ENCODE data around the gene SLC28A2.
"Not testable (repeated sequence)": the region's sequence is repeated elsewhere in the genome, so short reads cannot be mapped to it uniquely, and the experiment has no call there.

SLC28A2 gene

DNA sequence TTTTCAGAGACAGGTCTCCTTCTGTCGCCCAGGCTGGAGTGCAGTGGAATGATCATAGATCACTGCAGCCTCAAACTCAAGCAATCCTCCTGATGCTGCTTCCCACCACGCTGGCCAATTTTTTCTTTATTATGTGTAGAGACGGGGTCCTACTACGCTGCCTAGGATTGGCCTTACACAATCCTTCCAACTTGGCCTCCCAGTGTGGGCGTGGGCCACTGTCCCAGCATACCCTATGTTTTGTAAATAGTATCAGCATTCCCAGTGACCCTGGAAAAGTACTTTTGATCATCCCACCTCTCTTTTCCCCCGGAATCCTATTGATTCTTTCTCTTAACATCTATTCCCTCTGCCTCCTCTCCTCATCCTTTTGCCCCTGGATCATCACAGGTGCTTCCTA is 36.9 kb downstream of the SLC28A2 start:
- Histone ChIP-seq H3K36me3 (ENCODE audit: control insufficient read depth, insufficient read depth, low read length) (no peaks in the 10 kb centered on the region), H3K4me1 (ENCODE audit: control insufficient read depth, insufficient read depth, low read length, poor library complexity, severe bottlenecking) (no peaks in the 10 kb centered on the region), H3K27ac (ENCODE audit: insufficient read depth, low read length, poor library complexity, severe bottlenecking) (no peak overlapping the region), H3K27me3 (replicated peaks; ENCODE audit: control insufficient read depth, insufficient read depth, low read length, poor library complexity, severe bottlenecking) (no peaks in the 10 kb centered on the region), H3K4me3 (ENCODE audit: insufficient read depth, low read depth, low read length, poor library complexity, severe bottlenecking) (no peak overlapping the region), H3K9me3 (ENCODE audit: control insufficient read depth, low read length) (no peaks in the 10 kb centered on the region)
- no peak for DNase-seq

GRCh38 chr15:45291822-45292582 is 40.0 kb downstream of the SLC28A2 start:
- DNase-seq, result no peak
- H3K27ac ChIP-seq (ENCODE audit: insufficient read depth, low read length, poor library complexity, severe bottlenecking), result no peak overlapping the region

GRCh38 chr15:45293326-45293725 is 41.3 kb downstream of the SLC28A2 start:
- not testable (repeated sequence) for DNase-seq; H3K36me3 ChIP-seq (ENCODE audit: control insufficient read depth, insufficient read depth, low read length); H3K4me3 ChIP-seq (ENCODE audit: insufficient read depth, low read depth, low read length, poor library complexity, severe bottlenecking); H3K9me3 ChIP-seq (ENCODE audit: control insufficient read depth, low read length); H3K27me3 ChIP-seq (replicated peaks; ENCODE audit: control insufficient read depth, insufficient read depth, low read length, poor library complexity, severe bottlenecking); H3K27ac ChIP-seq (ENCODE audit: insufficient read depth, low read length, poor library complexity, severe bottlenecking); H3K4me1 ChIP-seq (ENCODE audit: control insufficient read depth, insufficient read depth, low read length, poor library complexity, severe bottlenecking)

More at GRCh38 chr15:45291822-45292582, 40.0 kb downstream of the SLC28A2 start:
- H3K4me3 ChIP-seq (ENCODE audit: insufficient read depth, low read depth, low read length, poor library complexity, severe bottlenecking), result no peak overlapping the region
- H3K9me3 ChIP-seq (ENCODE audit: control insufficient read depth, low read length), result no peaks in the 10 kb centered on the region
- no peaks in the 10 kb centered on the region for H3K36me3 ChIP-seq (ENCODE audit: control insufficient read depth, insufficient read depth, low read length)
- no peaks in the 10 kb centered on the region for H3K27me3 ChIP-seq (replicated peaks; ENCODE audit: control insufficient read depth, insufficient read depth, low read length, poor library complexity, severe bottlenecking)
- H3K4me1 ChIP-seq (ENCODE audit: control insufficient read depth, insufficient read depth, low read length, poor library complexity, severe bottlenecking), result no peaks in the 10 kb centered on the region

DNA sequence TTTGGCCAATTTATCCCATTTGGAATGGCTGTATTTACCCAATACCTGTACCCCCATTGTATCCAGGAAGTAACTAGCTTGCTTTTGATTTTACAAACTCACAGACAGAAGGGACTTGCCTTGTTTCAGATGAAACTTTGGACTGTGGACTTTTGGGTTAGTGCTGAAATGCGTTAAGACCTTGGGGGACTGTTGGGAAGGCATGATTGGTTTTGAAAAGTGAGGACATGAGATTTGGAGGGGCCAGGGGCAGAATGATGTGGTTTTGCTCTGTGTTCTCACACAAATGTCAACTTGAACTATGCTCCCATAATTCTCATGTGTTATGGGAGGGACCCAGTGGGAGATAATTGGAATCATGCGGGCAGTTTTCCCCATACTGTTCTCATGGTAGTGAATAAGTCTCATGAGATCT is 46.9 kb downstream of the SLC28A2 start:
- not testable (repeated sequence) for H3K4me1 ChIP-seq (ENCODE audit: control insufficient read depth, insufficient read depth, low read length, poor library complexity, severe bottlenecking); H3K27ac ChIP-seq (ENCODE audit: insufficient read depth, low read length, poor library complexity, severe bottlenecking); H3K27me3 ChIP-seq (replicated peaks; ENCODE audit: control insufficient read depth, insufficient read depth, low read length, poor library complexity, severe bottlenecking); H3K4me3 ChIP-seq (ENCODE audit: insufficient read depth, low read depth, low read length, poor library complexity, severe bottlenecking); H3K36me3 ChIP-seq (ENCODE audit: control insufficient read depth, insufficient read depth, low read length); DNase-seq; H3K9me3 ChIP-seq (ENCODE audit: control insufficient read depth, low read length)

DNA sequence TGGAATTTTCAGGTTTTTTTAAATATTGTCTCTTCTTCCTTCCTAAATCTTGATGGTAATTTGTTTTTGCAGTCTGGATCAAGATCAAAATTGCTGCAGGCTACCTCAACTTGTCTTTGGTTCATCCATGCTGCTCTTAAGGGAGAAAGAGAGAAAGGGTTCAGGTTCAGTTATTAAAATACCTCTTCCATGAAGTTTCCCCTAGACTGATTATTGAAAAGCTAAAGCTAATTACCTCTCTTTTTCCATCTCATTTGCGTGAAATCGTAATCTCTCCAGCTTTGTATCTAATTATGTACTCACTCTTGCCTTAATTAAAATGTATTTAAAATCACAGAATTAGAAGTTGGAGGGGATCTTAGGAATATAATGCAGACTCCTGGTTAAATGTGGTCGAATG is 52.7 kb downstream of the SLC28A2 start:
- Histone ChIP-seq H3K27ac (ENCODE audit: insufficient read depth, low read length, poor library complexity, severe bottlenecking) (no peak overlapping the region), H3K4me3 (ENCODE audit: insufficient read depth, low read depth, low read length, poor library complexity, severe bottlenecking) (no peak overlapping the region), H3K9me3 (ENCODE audit: control insufficient read depth, low read length) (no peaks in the 10 kb centered on the region), H3K4me1 (ENCODE audit: control insufficient read depth, insufficient read depth, low read length, poor library complexity, severe bottlenecking) (no peaks in the 10 kb centered on the region), H3K36me3 (ENCODE audit: control insufficient read depth, insufficient read depth, low read length) (no peaks in the 10 kb centered on the region), H3K27me3 (replicated peaks; ENCODE audit: control insufficient read depth, insufficient read depth, low read length, poor library complexity, severe bottlenecking) (peaks cover 7% of the 10 kb centered on the region)
- DNase-seq, result no peak

GRCh38 chr15:45306105-45306504 is 54.1 kb downstream of the SLC28A2 start:
- Histone ChIP-seq H3K9me3 (ENCODE audit: control insufficient read depth, low read length) (no peaks in the 10 kb centered on the region), H3K36me3 (ENCODE audit: control insufficient read depth, insufficient read depth, low read length) (no peaks in the 10 kb centered on the region), H3K4me3 (ENCODE audit: insufficient read depth, low read depth, low read length, poor library complexity, severe bottlenecking) (no peak overlapping the region), H3K27me3 (replicated peaks; ENCODE audit: control insufficient read depth, insufficient read depth, low read length, poor library complexity, severe bottlenecking) (peaks cover 7% of the 10 kb centered on the region), H3K27ac (ENCODE audit: insufficient read depth, low read length, poor library complexity, severe bottlenecking) (no peak overlapping the region), H3K4me1 (ENCODE audit: control insufficient read depth, insufficient read depth, low read length, poor library complexity, severe bottlenecking) (no peaks in the 10 kb centered on the region)
- no peak for DNase-seq

GRCh38 chr15:45307230-45307924 is 55.3 kb downstream of the SLC28A2 start:
- no peak for DNase-seq
- H3K27me3 ChIP-seq (replicated peaks; ENCODE audit: control insufficient read depth, insufficient read depth, low read length, poor library complexity, severe bottlenecking), result peaks cover 7% of the 10 kb centered on the region
- no peaks in the 10 kb centered on the region for H3K9me3 ChIP-seq (ENCODE audit: control insufficient read depth, low read length)
- no peak overlapping the region for H3K4me3 ChIP-seq (ENCODE audit: insufficient read depth, low read depth, low read length, poor library complexity, severe bottlenecking)
- H3K27ac ChIP-seq (ENCODE audit: insufficient read depth, low read length, poor library complexity, severe bottlenecking), result no peak overlapping the region
- no peaks in the 10 kb centered on the region for H3K4me1 ChIP-seq (ENCODE audit: control insufficient read depth, insufficient read depth, low read length, poor library complexity, severe bottlenecking)
- no peaks in the 10 kb centered on the region for H3K36me3 ChIP-seq (ENCODE audit: control insufficient read depth, insufficient read depth, low read length)

- H3K4me1 ChIP-seq (ENCODE audit: control insufficient read depth, insufficient read depth, low read length, poor library complexity, severe bottlenecking); H3K4me3 ChIP-seq (ENCODE audit: insufficient read depth, low read depth, low read length, poor library complexity, severe bottlenecking); H3K27me3 ChIP-seq (replicated peaks; ENCODE audit: control insufficient read depth, insufficient read depth, low read length, poor library complexity, severe bottlenecking); H3K36me3 ChIP-seq (ENCODE audit: control insufficient read depth, insufficient read depth, low read length); H3K9me3 ChIP-seq (ENCODE audit: control insufficient read depth, low read length); H3K27ac ChIP-seq (ENCODE audit: insufficient read depth, low read length, poor library complexity, severe bottlenecking); DNase-seq: not testable (repeated sequence)
These were observed 62.1 kb downstream of the SLC28A2 start for GRCh38 chr15:45314117-45314516.

DNA sequence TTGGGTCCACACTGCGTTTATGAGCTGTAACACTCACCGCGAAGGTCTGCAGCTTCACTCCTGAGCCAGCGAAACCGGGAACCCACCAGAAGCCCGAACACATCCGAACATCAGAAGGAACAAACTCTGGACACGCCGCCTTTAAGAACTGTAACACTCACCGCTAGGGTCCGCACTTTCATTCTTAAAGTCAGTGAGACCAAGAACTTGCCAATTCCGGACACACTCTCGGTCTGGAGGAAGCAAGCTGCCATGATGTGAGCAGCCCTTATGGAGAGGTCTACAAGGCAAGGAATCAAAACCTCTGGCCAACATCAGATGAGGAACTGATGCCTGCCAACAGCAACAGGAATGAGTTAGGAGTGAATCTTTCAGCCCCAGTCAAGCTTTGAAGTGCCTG is 62.9 kb downstream of the SLC28A2 start:
- DNase-seq, result no peak
- no peak overlapping the region for H3K4me3 ChIP-seq (ENCODE audit: insufficient read depth, low read depth, low read length, poor library complexity, severe bottlenecking)
- no peaks in the 10 kb centered on the region for H3K27me3 ChIP-seq (replicated peaks; ENCODE audit: control insufficient read depth, insufficient read depth, low read length, poor library complexity, severe bottlenecking)
- H3K9me3 ChIP-seq (ENCODE audit: control insufficient read depth, low read length), result no peaks in the 10 kb centered on the region
- H3K27ac ChIP-seq (ENCODE audit: insufficient read depth, low read length, poor library complexity, severe bottlenecking), result no peak overlapping the region
- no peaks in the 10 kb centered on the region for H3K36me3 ChIP-seq (ENCODE audit: control insufficient read depth, insufficient read depth, low read length)
- no peaks in the 10 kb centered on the region for H3K4me1 ChIP-seq (ENCODE audit: control insufficient read depth, insufficient read depth, low read length, poor library complexity, severe bottlenecking)

GRCh38 chr15:45319472-45320214 is 67.6 kb downstream of the SLC28A2 start:
- Histone ChIP-seq H3K27me3 (replicated peaks; ENCODE audit: control insufficient read depth, insufficient read depth, low read length, poor library complexity, severe bottlenecking) (no peaks in the 10 kb centered on the region), H3K27ac (ENCODE audit: insufficient read depth, low read length, poor library complexity, severe bottlenecking) (no peak overlapping the region), H3K4me3 (ENCODE audit: insufficient read depth, low read depth, low read length, poor library complexity, severe bottlenecking) (no peak overlapping the region), H3K9me3 (ENCODE audit: control insufficient read depth, low read length) (no peaks in the 10 kb centered on the region), H3K36me3 (ENCODE audit: control insufficient read depth, insufficient read depth, low read length) (no peaks in the 10 kb centered on the region), H3K4me1 (ENCODE audit: control insufficient read depth, insufficient read depth, low read length, poor library complexity, severe bottlenecking) (no peaks in the 10 kb centered on the region)
- DNase-seq, result no peak
